ENCODE data around the gene FBRSL1.
"Not testable (repeated sequence)": the region's sequence is repeated elsewhere in the genome, so short reads cannot be mapped to it uniquely, and the experiment has no call there.

Gene FBRSL1

GRCh38 chr12:132489602-132490266, at the start of gene FBRSL1:
Gene FBRSL1, plus strand, starts transcription at chr12:132490151.
- peak; percentile 99 for DNase-seq (ENCODE audit: low spot score)

DNA sequence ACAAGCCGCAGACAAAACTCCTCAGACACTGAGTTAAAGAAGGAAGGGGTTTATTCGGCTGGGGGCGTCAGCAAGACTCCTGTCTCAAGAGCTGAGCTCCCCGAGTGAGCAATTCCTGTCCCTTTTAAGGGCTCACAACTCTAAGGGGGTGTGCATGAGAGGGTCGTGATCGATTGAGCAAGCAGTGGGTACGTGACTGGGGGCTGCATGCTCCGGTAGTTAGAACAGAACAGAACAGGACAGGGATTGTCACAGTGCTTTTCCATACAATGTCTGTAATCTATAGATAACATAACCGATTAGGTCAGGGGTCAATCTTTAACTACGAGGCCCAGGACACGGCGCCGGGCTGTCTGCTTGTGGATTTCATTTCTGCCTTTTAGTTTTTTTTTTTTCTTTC, 49.5 kb upstream of the FBRSL1 start:
- DNase-seq (ENCODE audit: low spot score), result not testable (repeated sequence)

DNA sequence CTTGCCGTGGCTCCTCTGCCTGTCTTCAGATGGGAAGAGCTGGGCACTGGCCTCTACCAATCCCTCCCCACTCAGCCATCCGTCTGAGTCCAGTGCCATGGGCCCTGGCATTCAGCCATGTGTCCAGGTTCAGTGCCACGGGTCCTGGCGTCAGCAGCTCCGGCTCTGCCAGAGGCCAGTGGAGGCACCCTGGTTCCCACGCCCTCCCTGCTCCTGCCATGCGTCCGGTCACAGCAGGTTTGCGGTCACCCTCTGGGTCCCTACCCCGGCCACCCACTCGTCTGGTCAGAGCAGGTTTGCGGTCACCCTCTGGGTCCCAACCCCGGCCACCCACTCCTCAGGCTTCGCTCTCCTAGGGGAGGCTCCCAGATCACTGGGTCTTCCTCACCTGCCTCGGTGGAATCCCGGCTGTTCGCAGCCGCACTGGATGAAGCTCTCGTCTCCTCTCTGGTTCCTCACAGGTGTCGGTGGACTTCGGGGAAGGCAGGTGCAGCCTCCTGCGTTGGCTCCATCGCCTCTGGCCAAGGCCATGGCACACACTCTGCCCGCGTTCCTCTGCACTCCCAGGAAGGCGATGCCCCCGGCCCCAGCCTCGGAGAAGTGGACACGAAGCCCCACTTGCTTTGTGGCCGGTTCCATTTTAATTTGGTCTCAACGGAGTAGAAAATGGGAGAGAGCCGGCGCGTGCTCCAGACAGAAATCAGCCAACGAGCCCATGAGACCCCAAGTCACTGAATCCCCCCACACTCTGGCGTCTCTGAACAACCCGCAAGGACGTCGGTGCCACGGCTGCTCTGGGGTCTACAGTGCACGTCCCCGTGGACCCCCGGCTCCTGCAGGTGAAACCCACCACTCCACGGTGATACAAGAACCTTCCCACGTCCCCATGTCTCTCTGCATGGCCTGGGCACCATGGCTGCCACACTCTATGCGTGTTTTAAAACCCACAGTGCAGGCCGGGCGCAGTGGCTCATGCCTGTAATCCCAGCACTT, 47.8 kb upstream of the FBRSL1 start:
- no peak for DNase-seq (ENCODE audit: low spot score)

GRCh38 chr12:132443091-132443490, 46.9 kb upstream of the FBRSL1 start:
- no peak for DNase-seq (ENCODE audit: low spot score)

GRCh38 chr12:132444283-132444682, 45.7 kb upstream of the FBRSL1 start:
- DNase-seq (ENCODE audit: low spot score), result no peak

DNA sequence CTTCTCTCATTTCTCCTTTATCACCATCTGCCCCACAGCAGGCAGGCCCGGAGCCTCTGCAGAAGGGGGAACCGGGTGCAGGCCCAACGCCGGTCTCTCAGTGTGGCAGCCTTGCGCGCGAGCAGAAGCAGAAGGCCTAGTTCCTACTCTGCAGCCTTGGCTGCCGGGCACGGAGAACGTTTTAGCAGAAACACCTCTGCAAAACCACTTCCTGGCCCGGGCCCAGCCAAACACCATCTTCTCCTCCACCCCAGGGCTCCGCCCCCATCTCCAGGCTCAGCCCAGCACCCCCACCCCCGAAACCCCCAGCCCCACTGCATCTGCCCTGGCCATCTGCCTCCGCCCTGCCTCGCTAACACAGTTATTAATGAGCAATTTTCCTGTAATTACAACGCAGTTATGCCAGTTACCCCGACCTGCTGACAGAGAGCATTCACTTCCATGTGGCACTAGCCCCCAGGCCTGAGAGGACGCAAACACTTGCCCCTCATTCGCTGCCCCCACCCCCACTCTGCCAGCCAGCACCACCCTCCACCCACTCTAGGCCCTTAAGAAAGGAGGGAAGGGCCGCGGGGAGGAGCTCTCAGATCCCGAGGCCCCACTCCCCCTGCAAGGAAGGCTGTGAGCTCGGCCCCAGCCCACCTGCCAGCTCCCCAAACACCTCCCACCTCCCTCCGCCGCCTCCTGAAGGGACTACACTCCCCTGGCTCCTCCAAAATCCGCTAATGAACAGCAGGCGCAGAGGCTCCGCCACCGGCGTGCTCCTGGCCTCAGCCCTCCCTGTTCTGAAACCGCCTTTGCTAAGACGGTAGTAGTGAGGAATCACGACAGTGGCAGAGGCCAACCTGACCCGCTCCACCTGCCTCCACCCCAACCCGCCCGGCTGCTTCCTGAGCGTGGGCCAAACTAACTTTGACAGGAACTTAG, 44.7 kb upstream of the FBRSL1 start:
- DNase-seq (ENCODE audit: low spot score), result no peak

GRCh38 chr12:132445884-132446632, 43.9 kb upstream of the FBRSL1 start:
- peak; percentile 86 for DNase-seq (ENCODE audit: low spot score)

GRCh38 chr12:132446633-132447326, 43.2 kb upstream of the FBRSL1 start:
- DNase-seq (ENCODE audit: low spot score), result no peak

GRCh38 chr12:132447327-132447720, 42.6 kb upstream of the FBRSL1 start:
- no peak for DNase-seq (ENCODE audit: low spot score)

DNA sequence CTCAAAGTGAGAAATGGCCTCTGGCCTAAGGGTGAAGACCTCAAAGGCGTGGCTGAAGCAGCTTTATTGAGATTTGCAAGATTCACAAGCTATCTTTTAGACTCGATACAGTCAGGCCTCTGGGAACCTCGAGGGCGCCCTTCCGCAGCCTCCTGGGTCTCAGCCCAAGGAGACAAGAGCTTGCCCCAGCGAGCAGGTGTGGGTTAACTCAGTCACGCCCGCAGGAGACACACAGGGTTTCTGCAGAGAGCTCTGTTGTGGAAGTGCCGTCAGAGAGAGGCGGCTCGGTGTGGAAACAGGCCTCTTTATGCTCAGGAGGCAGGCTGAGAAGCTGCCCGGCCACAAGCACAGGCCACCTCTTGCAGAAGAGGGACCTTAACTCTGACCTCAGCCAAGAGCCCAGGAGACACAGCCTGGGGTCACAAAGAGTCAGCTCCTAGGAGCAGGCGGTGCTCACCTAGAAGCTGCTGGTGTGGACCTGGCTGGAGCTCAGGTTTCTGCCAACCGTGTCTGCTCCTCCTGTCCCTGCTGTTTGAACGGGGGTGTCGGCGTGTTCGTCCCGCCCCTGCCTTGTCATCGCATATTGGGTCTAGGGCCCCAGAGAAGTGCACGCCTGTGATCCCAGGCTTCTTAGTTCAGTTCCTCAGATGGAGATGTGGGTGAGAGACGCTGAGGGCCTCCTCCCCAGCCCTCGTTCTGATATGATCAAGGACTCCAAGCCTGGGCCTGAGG, 42.1 kb upstream of the FBRSL1 start:
- DNase-seq (ENCODE audit: low spot score), result no peak

DNA sequence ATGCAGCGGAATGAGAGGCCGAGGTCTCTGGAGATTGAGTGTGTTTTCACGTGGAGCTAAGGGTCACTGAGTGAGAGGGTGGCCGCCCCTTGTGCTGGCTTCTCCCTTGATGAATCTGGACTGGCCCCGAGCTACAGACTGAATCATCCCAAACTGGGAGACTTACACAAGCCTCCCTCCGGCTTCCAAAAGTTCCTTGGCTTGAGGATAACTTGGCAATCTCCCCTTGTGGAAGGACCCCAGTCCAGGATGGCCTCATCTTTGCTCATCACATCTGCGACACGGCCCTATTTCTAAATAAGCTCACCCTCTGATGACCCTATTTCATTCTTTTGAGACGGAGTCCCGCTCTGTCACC, 41.5 kb upstream of the FBRSL1 start:
- no peak for DNase-seq (ENCODE audit: low spot score)

DNA sequence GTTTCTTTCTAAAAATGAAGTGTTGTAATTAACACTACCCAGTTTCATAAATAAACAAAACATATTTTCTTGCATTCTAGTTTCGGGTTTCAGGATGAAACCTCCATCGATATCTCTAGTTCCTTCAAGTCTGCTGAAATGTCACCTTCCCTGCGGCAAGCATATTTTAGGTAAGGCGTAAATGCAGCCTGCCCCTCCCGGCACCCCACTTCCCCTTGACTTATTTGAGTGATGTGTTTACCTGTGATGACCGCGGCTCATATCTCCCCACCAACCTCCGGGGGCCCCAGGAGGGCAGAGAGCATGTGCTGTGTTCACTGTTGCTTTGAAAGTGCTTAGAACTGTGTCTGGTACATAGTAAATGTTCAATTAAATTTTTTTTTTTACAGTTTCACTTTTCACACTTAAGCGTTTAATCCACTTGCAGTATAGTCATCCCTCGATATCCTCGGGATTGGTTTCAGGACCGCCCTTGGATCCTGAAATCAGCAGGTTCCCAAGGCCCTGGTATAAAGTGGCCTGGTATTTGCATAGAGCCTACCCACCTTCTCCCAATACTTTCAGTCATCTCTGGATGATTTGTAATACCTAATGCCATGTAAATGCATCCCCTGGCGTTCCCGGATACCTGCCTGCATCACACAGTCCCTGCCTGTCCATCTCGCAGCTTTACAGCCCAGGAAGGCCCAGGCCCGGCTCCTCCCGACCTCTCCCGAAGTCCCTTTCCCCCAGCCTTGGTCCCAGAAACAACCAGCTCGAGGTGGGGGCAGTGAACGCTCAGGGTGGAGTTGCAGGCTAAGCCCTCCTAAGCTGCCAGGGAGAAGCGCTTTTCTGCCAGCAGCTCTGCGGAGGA, 40.2 kb upstream of the FBRSL1 start:
- no peak for DNase-seq (ENCODE audit: low spot score)

DNA sequence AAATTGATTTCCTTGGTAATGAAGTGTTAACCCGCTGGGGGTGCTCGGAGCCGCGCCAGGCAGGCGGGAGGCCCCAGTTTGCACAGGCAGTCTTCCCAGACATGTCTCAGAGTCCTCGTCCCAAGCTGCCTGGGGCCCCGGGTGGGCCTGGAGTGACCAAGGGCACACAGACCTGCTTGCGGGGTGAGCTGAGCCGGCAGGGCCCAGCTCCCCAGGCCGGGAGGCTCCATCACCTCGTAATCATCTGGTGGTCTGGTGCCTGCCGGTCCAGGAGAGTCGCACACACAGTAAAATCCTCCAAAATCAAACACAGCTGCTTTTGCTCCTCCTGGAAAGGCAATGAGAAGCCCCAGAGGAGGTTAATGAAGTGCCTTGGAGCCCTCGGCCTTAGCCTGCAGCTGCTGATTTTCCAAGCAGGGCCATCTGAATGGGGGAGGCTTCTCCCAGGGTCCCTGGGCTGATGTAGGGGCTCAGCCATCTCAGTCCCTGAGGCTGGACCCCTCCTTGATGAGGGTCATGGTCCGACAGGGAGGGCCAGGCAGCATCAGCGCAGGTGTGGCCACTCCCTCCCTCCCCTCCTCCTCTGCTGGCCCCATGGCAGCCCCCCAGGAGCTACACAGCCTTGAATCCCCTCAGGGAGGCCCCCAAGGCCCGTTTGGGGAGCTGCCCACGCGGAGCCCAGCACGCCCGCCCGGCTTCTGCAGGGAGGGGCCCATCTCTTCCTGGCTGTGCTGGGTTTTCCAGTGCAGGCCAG, 39.4 kb upstream of the FBRSL1 start:
- no peak for DNase-seq (ENCODE audit: low spot score)

DNA sequence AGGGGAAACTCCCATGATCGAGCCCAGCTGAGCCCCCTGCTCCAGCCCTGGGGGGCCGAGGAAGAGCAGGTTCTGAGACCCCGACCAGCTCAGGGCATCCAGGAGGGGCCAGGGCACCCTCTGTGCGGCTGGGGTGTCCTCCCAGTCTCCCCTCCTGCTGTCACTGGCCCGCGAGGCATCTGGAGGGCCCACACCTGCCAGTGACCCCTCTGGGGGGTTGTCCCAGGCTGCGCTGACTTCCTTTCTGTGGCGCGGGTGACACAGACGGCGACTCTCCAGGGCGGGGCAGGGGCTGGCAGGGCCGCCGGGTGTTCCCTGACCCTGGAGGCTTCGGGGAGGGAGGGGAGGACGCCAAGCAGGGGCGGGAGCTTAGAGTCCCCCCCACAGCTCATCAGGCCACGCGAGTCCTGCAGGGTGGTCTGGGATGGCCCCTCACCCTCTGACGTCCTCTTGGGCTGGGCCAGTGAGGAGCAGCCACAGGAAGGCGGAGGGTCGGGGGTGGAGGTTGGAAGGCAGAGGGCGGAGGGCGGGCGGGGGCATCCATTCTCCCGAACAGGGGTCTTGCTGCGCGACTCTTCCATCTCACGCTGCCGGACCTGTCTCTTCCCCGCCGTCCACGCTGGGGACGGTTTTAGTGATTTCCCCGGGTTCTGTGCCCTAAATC, 38.6 kb upstream of the FBRSL1 start:
- no peak for DNase-seq (ENCODE audit: low spot score)

GRCh38 chr12:132451836-132452195, 38.1 kb upstream of the FBRSL1 start:
- DNase-seq (ENCODE audit: low spot score), result no peak

GRCh38 chr12:132452596-132453350, 37.2 kb upstream of the FBRSL1 start:
- no peak for DNase-seq (ENCODE audit: low spot score)
